C4-2B (cell line): Measurements from ENCODE around the gene WSCD1.

ENCODE experiments used
- H3K27ac ChIP-seq: fragments of 450-650 bp; 2 replicates; pipeline ENCODE4 v1.5.1; 2017
- CTCF ChIP-seq: fragments of 450-650 bp; conservative IDR thresholded peaks from 2 replicates; pipeline ENCODE4 v1.5.1; 2017; ENCODE audit warnings: mild to moderate bottlenecking
- ZFX ChIP-seq: fragments of 450-650 bp; IDR thresholded peaks from 2 replicates; pipeline ENCODE4 v1.6.1; 2017

WSCD1 gene

DNA sequence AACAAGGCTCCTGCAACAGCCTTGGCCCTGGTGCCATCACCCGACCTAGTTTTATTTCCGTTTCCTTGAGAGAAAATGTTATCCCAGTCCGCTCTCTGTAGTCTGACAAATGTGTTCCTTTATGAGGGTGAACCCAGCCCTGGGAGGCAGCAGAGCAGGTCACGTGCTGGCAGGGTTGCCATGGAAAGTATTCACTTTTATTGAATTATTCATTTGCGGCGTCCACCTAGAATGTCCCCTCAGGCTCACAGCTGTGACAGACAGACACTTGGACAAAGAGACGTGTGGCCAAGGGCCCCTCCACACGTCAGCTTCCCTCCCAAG lies 90.0 kb downstream of the WSCD1 start:
- TF ChIP-seq CTCF = no peak
- TF ChIP-seq ZFX = no peak
- H3K27ac ChIP-seq = no peak overlapping the region

DNA sequence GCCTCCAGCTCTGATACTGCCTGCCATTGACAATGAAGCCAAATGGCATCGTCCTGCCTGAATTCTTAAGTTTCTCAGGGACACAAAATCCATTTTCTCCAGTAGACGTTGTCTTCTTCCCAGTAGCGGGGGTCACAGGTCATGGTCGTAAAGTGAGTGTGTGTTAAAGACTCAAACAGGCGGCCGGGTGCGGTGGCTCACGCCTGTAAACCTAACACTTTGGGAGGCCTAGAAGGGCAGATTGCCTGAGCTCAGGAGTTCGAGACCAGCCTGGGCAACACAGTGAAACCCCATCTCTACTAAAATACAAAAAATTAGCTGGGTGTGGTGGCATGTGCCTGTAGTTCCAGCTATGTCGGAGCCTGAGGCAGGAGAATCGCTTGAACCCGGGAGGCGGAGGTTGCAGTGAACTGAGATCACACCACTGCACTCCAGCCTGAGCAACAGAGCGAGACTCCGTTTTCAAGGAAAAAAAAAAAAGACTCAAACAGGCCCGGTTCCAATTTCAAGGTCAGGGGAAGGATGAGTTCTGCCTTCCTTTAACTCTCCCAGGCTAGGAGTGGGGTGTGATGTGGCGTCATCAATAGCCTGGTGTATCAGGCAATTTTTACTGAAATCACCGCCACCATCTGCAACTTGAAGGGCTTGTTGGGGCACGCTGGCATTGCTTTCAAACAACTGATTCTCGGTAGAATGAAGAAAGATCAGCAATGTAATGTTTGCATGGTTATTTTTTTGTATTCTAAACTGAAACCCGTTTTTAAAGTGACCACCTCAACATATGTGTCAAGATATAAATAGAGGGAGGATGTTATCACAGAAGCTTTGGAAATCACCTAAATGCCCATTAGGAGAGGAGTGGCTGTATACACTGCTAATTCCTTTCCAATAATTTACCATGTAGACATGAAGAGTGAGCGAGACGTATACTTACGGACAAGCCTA lies 91.0 kb downstream of the WSCD1 start:
- TF ChIP-seq CTCF (no peak), ZFX (no peak)
- H3K27ac ChIP-seq = no peak overlapping the region

DNA sequence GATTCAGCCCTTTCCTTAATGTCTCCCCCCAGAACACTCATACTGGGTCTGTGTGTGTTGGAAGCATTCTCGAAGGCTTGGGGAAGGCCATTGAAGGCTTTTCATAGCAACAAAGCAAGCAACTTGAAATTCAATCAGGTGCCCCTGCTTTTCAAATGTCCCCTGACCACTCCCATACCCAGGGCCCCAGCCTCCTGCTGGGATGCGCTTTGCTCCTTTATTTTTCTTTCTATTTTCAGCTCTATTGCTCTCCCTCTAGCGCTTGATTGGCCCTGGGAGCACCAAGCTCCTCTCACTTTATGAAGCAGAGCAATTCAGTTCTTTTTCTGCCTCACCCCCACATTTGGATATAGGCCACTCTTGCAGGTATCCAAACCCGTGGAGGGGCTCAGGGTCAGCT lies 92.0 kb downstream of the WSCD1 start:
- no peak for TF ChIP-seq ZFX
- no peak for TF ChIP-seq CTCF
- no peak overlapping the region for H3K27ac ChIP-seq

GRCh38 chr17:6162892-6163291 lies 92.7 kb downstream of the WSCD1 start:
- TF ChIP-seq ZFX = no peak
- TF ChIP-seq CTCF = no peak
- H3K27ac ChIP-seq = no peak overlapping the region

- TF ChIP-seq ZFX = no peak
- no peak for TF ChIP-seq CTCF
- no peak overlapping the region for H3K27ac ChIP-seq
Observed at GRCh38 chr17:6163612-6164333, 93.6 kb downstream of the WSCD1 start.

- no peak overlapping the region for H3K27ac ChIP-seq
- TF ChIP-seq ZFX (no peak), CTCF (no peak)
Observed at GRCh38 chr17:6164996-6165395, 94.8 kb downstream of the WSCD1 start.

GRCh38 chr17:6165806-6166205 lies 95.6 kb downstream of the WSCD1 start:
- TF ChIP-seq ZFX (no peak), CTCF (no peak)
- no peak overlapping the region for H3K27ac ChIP-seq
